GM13977 (cell line): ENCODE data around the gene THAP7.

Source experiments
- DNase-seq: peaks from one replicate; pipeline ENCODE4 v3.0.0; 2012; ENCODE audit warnings: low spot score
- CTCF ChIP-seq: IDR thresholded peaks from 2 replicates; pipeline ENCODE4 v1.5.1; 2012; ENCODE audit warnings: mild to moderate bottlenecking, control low read depth; ENCODE audit not compliant: insufficient read depth; ENCODE audit errors: extremely low read depth, missing control alignments
- in situ Hi-C: fragments of 300-500 bp; cut with MboI; formaldehyde crosslinking; loops from one replicate; pipeline ENCODE4 v1.12.0; 2022; ENCODE audit warnings: low sequenced_read_pairs, low pct_unique_long_range_greater_than_20kb, mixed read lengths, inconsistent platforms; ENCODE audit not compliant: unreplicated experiment

Gene THAP7

DNA sequence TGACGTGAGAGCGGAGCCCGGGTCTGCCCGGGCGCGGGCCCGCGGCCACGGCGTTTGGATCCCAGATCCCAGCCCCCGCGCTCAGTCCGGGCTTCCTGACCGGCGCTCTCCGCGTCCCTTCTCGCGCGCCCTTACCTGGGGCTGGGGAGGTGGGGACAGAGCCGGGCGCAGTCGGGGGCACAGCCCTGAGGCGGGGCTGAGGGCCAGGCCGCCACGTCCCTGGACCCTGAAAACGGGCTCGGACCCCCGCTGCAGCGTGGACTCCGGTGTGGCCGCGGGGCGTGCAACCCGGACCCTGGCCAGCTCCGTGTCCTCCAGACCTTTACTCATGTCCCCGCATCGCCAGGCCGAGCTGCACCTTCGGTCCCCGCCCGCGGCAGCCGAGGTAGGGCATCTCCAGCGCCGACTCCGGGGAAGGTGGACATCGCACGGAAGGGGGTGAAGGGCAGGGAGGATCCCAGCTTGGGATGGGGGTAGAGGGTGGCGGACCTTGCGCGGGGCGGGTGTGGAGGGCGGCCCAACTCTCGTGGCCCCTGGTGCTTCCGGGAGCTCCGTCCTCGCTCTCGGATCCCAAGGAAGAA lies 44.7 kb downstream of the THAP7 start:
- TF ChIP-seq CTCF = no peak
- DNase-seq = no peak
- in situ Hi-C loops = no loop called here

- in situ Hi-C loops = no loop called here
- TF ChIP-seq CTCF = no peak
- DNase-seq = peak; percentile 23
Measured at GRCh38 chr22:20956258-20957101, 45.4 kb downstream of the THAP7 start.

DNA sequence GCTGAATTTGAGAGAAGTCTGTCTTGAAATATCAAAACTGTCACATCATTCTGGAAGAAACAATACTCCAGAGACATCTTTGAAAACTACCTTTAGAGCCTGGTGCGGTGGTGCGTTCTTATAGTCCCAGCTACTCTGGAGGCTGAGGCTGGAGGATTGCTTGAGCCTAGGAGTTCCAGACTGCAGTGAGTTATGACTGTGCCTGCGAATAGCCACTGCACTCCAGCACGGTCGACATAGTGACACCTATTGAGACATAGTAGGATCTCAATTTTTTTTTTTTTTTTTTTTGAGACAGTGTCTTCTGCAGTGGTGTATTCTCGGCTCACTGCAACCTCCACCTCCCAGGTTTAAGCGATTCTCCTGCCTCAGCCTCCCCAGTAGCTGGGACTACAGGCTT lies 46.4 kb downstream of the THAP7 start:
- in situ Hi-C loops = no loop called here
- DNase-seq = no peak
- TF ChIP-seq CTCF = no peak

- no peak for TF ChIP-seq CTCF
- in situ Hi-C loops = no loop called here
- no peak for DNase-seq
Measured at GRCh38 chr22:20953668-20954500, 48.0 kb downstream of the THAP7 start.

GRCh38 chr22:20953342-20953608 lies 48.6 kb downstream of the THAP7 start:
- no peak for TF ChIP-seq CTCF
- in situ Hi-C loops = no loop called here
- no peak for DNase-seq

- no peak for DNase-seq
- no peak for TF ChIP-seq CTCF
- in situ Hi-C loops = no loop called here
Measured at GRCh38 chr22:20952544-20953341, 49.2 kb downstream of the THAP7 start.
